Stimulated activated CD4-positive, alpha-beta T cell treated with anti-CD3 and anti-CD28 coated beads, Interleukin-12 subunit alpha, Interleukin-12 subunit beta, amount 100 ng/mL, for 4 hours (primary cell): ENCODE data around the gene OPN3.

ENCODE experiments used
- DNase-seq: peaks from one replicate; pipeline ENCODE4 v3.0.0-alpha.2; 2020

The OPN3 gene

DNA sequence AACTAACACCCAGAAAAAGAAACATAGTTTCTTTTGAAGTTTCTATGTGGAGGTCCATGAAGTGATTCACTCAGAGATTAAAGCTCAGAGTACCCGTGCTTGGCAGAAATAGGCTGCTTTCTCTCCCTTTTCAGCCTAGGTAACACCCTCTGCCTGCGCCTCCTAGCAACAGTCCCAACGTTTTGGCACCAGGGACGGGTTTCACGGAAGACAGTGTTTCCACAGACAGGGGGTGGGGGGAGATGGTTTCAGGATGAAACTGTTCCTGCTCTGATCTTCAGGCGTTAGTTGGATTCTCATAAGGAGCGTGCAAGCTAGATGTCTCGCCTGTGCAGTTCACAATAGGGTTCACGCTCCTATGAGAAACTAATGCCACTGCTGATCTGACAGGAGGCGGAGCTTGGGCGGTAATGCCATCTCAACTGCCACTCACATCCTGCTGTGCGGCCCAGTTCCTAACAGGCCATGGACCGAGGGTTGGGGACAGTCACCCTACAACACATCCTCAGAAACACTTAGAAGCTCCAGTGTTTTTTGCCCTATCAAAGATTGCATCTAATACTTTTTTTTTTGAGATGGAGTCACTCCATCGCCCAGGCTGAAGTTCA lies 53.2 kb downstream of the OPN3 start:
- no peak for DNase-seq

DNA sequence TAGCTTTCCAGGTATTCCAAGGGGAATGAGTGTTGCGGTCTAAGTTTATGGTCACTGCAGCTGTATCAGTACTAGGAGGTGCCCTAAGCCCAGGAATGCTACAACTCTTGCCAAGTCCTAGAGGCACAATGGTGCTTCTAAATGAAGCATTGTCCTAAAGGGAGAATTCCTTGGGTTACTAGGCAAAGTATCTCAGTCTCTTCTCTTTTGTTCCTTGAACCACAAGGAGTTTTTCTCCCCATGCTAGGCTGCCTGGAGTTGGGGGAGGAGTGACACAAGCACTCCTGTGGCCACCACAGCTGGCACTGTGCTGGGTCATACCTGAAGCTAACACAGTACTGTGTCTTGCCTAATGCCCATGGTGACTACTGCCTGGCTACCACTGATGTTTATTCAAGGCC lies 57.2 kb downstream of the OPN3 start:
- no peak for DNase-seq

DNA sequence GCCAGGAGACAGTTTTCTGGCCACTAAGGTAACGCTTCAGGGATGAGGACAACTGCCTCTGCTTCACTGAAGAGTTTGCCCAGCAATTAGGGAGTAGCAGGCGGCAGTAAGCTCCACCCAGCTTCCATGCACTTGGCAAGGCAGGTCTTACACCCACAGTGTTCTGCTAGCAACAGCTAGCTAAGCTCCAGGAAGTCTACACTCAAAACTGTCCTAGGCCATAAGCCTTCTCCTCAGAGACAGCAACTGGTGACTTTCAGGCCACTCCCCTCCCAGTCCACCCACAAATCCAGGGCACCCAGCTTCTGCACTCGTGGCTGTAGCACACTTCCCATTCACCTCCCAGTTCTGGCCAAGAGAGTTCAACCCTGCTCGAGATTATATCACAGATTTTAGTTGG lies 60.7 kb downstream of the OPN3 start:
- DNase-seq, result no peak

DNA sequence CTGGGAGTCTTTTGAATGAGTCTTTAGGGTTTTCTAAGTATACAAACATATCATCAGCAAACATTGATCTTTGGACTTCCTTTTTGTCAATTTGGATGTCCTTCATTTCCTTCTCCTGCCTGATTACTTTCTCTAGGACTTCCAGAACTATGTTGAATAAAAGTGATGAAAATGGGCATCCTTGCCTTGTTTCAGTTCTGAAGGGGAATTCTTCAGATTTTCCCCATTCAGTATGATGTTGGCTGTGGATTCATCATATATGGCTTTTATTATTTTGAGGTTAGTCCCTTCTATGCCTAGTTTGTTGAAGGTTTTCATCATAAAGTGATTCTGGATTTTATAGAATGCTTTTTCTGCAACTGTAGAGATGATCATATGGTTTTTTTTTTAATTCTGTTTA lies 66.0 kb downstream of the OPN3 start:
- no peak for DNase-seq

DNA sequence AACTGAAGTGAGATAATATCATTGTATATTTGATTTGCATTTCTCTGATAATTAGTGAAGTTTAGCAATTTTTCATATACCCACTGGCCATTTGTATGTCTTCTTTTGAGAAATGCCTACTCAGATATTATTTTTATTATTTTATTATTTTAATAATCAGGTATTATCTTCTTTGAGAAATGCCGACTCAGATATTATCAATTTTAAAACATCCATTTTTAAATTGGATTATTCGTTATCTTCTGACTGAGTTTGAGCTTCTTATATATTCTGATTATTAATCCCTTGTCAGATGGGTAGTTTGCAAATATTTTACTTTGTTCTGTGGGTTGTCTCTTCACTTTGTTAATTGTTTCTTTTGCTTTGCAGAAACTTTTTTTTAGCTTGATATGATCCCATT lies 70.3 kb downstream of the OPN3 start:
- DNase-seq, result no peak

DNA sequence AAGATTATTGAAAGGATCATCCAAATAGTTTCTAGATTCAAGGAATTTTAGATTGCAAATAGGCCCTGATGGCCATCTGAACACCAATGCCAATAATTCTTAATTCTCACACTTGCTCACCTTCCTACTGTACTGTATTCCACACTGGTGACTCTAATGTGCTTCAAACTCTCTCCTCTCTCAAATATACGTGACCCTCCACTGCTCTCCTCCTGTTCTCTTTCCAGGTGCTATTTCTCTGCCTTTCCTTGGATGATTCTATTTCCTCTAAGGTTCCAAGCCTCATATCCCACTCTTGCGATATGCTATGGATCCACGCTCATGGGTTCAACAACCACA lies 79.4 kb downstream of the OPN3 start:
- DNase-seq, result no peak

DNA sequence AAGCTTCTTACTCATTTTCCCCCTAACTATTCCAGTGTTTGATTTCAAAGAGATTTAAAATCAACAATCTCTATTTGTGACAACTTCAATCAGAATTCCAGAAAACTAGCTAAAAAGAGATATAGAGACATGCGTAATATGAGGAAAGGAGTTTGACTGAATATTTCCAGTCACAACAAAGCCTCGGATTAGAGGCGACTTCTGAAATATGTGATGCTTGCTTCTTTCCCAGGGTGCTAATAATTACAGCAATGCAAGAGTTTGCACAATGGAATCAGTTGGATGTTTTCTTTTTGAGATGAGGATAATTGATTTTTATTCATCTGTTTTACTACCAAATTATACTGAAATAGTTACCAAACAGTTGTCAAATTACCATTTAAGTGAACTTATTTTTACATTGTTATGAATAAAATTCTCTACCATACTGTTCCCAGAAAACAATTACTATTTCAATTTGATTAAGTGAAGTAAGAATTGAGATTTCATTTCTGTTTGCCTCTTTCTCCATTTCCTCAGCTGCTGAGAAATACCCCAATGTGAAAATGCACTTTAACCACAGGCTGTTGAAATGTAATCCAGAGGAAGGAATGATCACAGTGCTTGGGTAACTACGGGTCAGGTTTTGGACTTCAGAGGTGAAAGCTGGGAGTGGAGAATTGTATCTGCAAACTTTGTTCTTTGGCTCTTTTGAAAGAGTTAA lies 79.9 kb downstream of the OPN3 start:
- no peak for DNase-seq

DNA sequence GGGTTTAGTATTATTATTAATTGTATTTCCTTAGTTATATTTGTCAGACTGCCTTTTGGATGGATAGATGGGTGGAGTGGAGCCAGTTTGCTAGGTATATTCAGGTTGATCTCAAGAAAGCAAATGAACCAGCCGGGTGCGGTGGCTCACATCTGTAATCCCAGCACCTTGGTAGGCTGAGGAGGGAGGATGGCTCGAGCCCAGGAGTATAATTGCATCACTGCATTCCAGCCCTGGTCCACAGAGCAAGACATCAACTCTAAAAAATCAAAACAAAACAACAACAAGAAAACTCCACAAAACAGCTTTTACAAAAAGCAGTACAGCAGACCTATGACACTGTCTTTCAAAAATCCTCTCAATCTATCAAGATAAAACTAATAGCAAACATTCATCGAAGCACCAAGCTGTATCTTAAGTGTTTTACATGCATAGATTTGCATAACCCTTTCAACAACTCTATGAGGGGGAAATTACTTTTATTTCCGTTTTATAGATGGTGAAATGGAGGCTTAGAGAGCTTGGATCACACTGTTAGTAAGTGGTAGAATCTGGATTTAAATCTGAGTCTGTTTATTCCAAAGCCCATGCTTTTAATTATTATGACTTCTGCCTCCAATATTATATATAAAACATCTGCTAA lies 82.5 kb downstream of the OPN3 start:
- DNase-seq, result no peak

DNA sequence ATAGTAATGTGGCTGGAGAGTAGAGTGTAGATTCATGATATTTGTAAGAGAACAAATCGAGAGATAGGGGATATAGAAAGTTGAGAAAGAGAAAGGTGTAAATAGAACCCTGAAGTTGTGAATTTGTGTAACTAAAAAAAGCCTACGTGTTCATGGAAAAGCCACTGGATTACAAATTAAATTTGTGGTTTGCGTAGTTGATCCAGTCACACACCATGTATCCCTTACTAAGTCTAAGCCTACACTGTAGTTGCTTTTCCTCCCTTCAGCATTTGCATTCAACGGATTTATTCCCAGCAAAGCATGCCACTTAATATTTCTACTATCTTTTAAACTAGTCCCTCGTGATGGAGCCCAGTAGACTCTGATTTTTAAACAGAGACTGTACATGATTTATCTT lies 83.1 kb downstream of the OPN3 start:
- no peak for DNase-seq

DNA sequence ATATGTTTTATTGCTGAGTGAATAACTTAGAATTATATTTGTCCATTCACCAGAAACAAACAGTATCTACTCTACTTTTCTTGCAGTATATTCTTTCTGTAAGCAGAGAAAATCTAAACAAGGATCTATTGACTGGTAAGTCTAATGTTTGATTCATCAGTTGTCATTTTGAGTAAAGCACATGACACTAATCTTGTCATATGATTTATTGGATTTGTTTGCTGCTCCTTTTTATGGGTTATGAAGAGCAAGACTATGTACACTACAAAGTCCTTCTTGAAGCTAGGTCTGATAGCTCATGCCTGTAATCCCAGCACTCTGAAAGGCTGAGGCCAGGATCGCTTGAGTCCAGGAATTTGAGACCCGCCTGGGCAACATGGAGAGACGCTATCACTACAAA lies 84.6 kb downstream of the OPN3 start:
- no peak for DNase-seq

DNA sequence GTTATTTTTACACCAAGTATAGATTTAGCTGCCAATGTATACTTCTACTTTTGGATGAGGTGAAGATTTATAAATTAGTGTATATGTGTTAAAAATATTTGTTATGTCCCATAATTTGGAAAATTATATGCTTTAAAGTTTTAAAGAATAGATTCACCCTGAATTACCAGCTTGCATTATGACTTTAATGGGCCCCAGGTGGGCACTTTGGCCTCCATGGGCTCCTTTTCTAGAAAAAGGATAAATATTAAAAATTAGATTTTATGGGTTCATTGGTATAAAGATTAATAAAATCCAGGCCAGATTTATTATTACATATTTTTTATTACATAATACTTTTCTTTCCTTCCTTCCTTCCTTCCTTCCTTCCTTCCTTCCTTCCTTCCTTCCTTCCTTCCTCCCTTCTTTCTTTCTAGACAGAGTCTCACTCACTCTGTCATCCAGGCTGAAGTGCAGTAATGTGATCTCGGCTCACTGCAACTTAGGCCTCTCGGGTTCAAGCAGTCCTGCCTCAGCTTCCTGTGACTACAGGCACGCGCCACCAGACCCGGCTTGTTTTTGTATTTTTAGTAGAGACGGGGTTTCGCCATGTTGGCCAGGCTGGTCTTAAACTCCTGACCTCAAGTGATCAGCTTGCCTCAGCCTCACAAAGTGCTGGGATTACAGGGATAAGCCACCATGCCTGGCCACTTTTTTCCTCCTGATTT lies 86.1 kb downstream of the OPN3 start:
- no peak for DNase-seq

DNA sequence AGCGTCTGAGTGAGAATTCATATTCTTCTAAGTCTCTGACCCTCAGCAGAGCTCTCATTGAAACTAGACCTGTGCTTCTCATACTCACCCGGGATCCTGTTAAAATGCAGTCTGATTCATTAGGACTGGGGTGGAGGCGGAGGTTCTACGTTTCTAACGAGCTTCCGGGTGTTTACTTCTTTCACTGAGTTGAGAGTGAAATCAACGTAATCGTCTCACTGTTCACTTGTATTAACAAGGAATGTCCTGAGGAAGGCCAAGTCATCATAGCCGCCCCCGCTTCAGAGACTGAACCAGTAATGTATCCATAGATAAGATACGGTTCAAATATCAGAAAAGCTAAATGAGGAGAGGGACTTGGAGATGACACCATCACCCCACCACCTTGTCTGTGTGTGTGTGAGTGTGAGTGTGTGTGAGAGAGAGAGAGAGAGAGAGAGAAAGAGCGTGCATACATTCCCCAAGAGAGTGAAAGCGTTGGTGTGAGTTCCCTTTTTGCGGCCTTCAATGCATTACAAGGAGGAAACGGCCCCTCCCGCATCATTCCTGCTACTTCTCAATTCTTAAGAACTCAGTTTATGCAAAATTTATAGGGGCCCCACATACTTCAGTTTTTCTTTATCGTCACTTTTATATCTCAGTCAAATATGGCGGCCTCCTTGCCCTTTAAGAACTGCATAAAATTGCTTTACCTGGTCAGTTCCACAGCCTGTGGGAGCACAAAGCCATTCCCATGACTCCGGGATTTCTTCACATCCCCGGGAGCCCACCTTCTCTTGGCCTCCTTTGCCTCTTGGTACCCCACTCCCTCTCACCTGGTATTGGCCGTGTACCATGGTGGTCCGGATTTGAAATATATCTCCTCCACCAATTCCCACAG lies 88.2 kb downstream of the OPN3 start:
- peak; percentile 37 for DNase-seq

DNA sequence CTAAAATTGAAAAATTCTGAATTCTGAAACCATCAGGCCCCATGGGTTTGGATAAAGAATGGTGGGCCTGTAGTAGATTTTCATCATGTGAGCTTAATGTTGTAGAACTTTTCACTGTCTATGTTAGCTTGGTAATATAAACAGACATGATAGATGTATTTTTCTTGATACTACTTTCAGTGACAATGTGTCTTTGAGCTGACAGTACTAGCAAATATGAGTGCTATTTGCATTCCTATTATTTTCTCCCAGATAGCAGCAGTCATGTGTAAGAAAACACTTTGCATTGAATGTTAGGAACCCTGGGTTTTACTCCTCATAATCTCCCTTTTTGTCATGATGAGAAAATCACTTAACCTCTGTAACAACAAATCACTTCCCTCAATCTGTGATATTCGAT lies 89.9 kb downstream of the OPN3 start:
- no peak for DNase-seq

DNA sequence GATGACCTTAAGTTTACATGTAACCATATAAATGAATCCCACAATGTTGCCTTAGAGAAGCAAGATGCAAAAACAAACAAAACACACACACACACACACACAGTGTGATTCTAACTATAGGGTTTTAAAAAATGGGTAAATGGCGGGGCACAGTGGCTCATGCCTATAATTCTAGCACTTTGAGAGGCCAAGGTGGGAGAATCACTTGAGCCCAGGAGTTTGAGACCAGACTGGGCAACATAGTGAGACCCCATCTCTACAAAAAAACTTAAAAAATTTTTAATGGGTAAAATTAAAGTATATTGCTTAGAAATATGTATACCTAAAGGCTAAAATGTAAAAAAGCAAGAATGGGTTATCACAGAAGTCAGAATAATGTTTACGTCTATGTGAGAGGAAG lies 92.2 kb downstream of the OPN3 start:
- no peak for DNase-seq
